PFSK-1 (cell line): ENCODE measurements around the gene LRP6.

Experiments
- FOXP2 ChIP-seq: optimal IDR thresholded peaks from 2 replicates; pipeline ENCODE3; 2011; ENCODE audit warnings: borderline replicate concordance, control low read depth, inconsistent platforms; ENCODE audit not compliant: insufficient read depth; ENCODE audit errors: extremely low read length, extremely low read depth
- POLR2AphosphoS5 ChIP-seq: IDR thresholded peaks from 2 replicates; pipeline ENCODE4 v1.6.1; 2012; ENCODE audit warnings: low read depth, mild to moderate bottlenecking, control low read depth, low read length, moderate library complexity
- SIN3A ChIP-seq: IDR thresholded peaks from 2 replicates; pipeline ENCODE4 v1.6.1; 2012; ENCODE audit warnings: mild to moderate bottlenecking, low read length, moderate library complexity, borderline replicate concordance; ENCODE audit not compliant: insufficient read depth
- TAF1 ChIP-seq: IDR thresholded peaks from 2 replicates; pipeline ENCODE4 v1.6.1; 2012; ENCODE audit warnings: low read length, control low read depth, borderline replicate concordance; ENCODE audit not compliant: insufficient read depth
- TF ChIP-seq, protein P1 (sequence below), 2 experiments: IDR thresholded peaks; 2 replicates each; pipeline versions ENCODE4 v1.6.1 to v1.8.0; 2011 to 2012; ENCODE audit warnings: low read depth in 2 of 2, low read length in 2 of 2, control low read depth in 1 of 2, inconsistent platforms in 1 of 2, mild to moderate bottlenecking in 1 of 2, moderate library complexity in 1 of 2; ENCODE audit not compliant: insufficient read depth in 1 of 2

Gene LRP6

DNA sequence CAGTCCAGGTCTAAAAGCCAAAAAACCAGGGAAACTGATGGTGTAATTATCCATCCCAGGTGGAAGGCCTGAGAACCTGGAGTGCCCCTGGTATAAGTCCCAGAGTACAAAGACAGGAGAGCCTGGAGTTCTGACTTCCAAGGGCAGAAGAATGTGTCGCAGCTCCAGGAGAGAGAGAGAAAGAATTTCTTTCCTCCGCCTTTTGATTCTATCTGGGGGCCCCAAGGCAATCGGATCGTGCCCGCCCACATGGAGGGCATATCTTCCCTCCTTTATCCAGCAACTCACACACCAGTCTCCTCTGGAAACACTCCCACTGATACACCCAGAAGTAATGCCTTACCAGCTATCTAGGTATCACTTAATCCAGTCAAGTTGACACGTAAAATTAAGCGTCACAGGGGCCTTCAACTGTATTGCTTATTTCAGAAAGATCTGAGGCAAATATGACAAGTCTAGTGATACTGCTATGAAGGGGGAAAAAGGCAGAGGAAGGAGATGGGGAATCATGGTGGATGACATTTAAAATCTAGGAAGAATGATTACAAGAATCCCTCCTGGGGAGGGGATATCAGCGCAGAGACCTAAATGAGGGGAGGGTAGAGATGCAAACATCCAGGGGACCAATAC, 30.5 kb upstream of the LRP6 start:
- TF ChIP-seq SIN3A (no peak), TAF1 (no peak), POLR2AphosphoS5 (no peak)
- TF ChIP-seq, protein P1, sequence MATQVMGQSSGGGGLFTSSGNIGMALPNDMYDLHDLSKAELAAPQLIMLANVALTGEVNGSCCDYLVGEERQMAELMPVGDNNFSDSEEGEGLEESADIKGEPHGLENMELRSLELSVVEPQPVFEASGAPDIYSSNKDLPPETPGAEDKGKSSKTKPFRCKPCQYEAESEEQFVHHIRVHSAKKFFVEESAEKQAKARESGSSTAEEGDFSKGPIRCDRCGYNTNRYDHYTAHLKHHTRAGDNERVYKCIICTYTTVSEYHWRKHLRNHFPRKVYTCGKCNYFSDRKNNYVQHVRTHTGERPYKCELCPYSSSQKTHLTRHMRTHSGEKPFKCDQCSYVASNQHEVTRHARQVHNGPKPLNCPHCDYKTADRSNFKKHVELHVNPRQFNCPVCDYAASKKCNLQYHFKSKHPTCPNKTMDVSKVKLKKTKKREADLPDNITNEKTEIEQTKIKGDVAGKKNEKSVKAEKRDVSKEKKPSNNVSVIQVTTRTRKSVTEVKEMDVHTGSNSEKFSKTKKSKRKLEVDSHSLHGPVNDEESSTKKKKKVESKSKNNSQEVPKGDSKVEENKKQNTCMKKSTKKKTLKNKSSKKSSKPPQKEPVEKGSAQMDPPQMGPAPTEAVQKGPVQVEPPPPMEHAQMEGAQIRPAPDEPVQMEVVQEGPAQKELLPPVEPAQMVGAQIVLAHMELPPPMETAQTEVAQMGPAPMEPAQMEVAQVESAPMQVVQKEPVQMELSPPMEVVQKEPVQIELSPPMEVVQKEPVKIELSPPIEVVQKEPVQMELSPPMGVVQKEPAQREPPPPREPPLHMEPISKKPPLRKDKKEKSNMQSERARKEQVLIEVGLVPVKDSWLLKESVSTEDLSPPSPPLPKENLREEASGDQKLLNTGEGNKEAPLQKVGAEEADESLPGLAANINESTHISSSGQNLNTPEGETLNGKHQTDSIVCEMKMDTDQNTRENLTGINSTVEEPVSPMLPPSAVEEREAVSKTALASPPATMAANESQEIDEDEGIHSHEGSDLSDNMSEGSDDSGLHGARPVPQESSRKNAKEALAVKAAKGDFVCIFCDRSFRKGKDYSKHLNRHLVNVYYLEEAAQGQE (IDR thresholded peaks at IDR 0.05; ENCODE audit: insufficient read depth in 1 of 2, low read depth in 2 of 2, low read length in 2 of 2): no peak

DNA sequence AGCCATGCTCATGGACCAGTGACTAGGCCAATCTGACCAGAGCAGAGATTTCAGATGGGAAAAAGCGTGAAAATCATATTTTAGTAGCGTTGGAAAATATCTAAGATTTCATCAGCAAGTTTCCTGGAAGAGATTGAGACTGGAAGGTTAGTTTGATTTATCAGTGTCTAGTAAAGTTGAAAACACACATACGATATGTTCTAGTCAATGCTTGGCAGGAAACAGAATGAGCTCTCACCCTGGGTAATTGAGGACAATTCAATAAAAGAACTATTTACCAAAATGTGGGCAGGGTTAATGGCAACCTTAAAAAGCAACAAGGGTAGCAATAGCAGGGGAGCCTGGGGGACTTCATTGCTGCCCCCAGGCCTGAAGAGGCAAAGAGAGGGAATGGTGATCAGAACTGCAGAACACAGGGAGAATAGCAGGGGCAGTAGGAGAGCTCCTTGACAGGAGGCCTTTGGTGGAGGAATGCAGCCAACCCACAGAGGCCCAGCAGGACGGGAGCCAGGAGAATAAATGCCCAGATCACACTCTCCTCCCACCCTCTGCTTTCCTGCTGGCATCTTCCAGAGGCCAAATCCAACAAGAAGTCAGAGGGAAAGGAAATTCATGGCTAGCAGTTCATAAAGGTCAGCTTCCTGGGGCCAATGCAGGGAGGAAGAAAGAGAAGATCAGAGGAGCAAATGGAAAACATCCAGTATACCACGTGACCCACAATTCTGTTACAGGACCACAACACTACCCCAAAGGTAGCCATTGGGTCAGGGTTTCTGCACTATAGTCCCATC, 27.6 kb upstream of the LRP6 start:
- TF ChIP-seq SIN3A: no peak
- TF ChIP-seq, protein P1 (IDR thresholded peaks at IDR 0.05; ENCODE audit: insufficient read depth in 1 of 2, low read depth in 2 of 2, low read length in 2 of 2): no peak
- no peak for TF ChIP-seq FOXP2
- TF ChIP-seq POLR2AphosphoS5: no peak
- no peak for TF ChIP-seq TAF1

DNA sequence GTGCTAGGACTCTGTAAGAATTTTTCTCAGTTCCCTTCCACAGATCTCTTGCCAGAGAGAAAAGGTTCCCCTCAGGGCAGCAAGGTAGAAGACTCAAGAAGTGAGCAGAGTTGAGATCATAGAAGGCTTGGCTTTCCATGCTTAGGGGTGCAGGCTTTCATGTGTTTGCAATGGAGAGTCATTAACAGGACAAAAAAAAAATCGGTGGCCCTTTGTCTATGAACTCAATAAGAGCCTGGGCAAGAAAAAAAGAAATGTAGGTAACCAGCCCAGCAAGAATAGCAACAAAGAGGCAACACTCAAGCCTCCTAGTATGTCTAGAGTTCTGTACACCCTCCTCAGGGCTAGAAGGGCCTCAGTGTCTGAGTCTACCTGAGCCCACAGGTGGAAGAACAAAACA, 23.4 kb upstream of the LRP6 start:
- TF ChIP-seq POLR2AphosphoS5: no peak
- no peak for TF ChIP-seq SIN3A
- no peak for TF ChIP-seq FOXP2
- no peak for TF ChIP-seq TAF1
- TF ChIP-seq, protein P1 (IDR thresholded peaks at IDR 0.05; ENCODE audit: insufficient read depth in 1 of 2, low read depth in 2 of 2, low read length in 2 of 2): no peak

DNA sequence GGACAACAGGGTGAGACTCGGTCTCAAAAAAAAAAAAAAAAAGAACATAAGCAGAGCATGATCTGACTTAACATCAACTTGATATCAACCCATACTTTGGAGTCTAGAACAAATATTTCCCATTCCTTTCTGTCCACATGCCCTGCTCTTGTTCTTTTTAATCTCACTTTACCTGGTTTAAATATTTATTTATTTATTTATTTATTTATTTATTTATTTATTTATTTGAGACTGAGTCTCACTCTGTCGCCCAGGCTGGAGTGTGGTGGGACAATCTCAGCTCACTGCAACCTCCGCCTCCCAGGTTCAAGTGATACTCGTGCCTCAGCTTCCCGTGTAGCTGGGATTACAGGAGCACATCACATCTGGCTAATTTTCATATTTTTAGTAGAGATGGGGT, 19.6 kb upstream of the LRP6 start:
- TF ChIP-seq FOXP2 (no peak), POLR2AphosphoS5 (no peak), SIN3A (no peak), TAF1 (no peak)
- TF ChIP-seq, protein P1 (IDR thresholded peaks at IDR 0.05; ENCODE audit: insufficient read depth in 1 of 2, low read depth in 2 of 2, low read length in 2 of 2): no peak
